K562 (cell line): Measurements from ENCODE around the gene LENG8.

Experiments
- CBX2 ChIP-seq: fragments of 200-600 bp; sonication (generic); IDR thresholded peaks from one replicate; pipeline ENCODE4 v1.6.1; 2012; ENCODE audit warnings: mild to moderate bottlenecking, low read length, inconsistent platforms; ENCODE audit not compliant: insufficient read depth, poor library complexity, severe bottlenecking
- ELF2 ChIP-seq: fragments of 250-450 bp; sonication (Bioruptor Pico); IDR thresholded peaks from 2 replicates; pipeline ENCODE4 v1.5.0; 2021; ENCODE audit warnings: mild to moderate bottlenecking
- HCFC1 ChIP-seq: IDR thresholded peaks from 2 replicates; pipeline ENCODE4 v1.6.1; 2012; ENCODE audit warnings: low read depth, low read length, improper control_type of control experiment
- HDAC2 ChIP-seq: fragments of 450-650 bp; IDR thresholded peaks from 2 replicates; pipeline ENCODE4 v1.6.1; 2016; ENCODE audit warnings: mild to moderate bottlenecking
- POLR2AphosphoS5 ChIP-seq: IDR thresholded peaks from 2 replicates; pipeline ENCODE4 v1.6.1; 2011; ENCODE audit warnings: mild to moderate bottlenecking, low read depth, low read length, moderate library complexity; ENCODE audit not compliant: control insufficient read depth, insufficient read depth
- ZNF449 ChIP-seq: fragments of 250-450 bp; sonication (Bioruptor Pico); IDR thresholded peaks from 2 replicates; pipeline ENCODE4 v1.8.0; 2022; ENCODE audit warnings: moderate library complexity, mild to moderate bottlenecking, inconsistent platforms

GRCh38 chr19:54405628-54406027 lies 43.4 kb upstream of the LENG8 start:
- TF ChIP-seq CBX2 (no peak), POLR2AphosphoS5 (no peak), ZNF449 (CRISPR knock-in tag) (no peak), ELF2 (CRISPR knock-in tag) (no peak), HCFC1 (no peak), HDAC2 (no peak)
